ENCODE data around the gene AOPEP.

The AOPEP gene

DNA sequence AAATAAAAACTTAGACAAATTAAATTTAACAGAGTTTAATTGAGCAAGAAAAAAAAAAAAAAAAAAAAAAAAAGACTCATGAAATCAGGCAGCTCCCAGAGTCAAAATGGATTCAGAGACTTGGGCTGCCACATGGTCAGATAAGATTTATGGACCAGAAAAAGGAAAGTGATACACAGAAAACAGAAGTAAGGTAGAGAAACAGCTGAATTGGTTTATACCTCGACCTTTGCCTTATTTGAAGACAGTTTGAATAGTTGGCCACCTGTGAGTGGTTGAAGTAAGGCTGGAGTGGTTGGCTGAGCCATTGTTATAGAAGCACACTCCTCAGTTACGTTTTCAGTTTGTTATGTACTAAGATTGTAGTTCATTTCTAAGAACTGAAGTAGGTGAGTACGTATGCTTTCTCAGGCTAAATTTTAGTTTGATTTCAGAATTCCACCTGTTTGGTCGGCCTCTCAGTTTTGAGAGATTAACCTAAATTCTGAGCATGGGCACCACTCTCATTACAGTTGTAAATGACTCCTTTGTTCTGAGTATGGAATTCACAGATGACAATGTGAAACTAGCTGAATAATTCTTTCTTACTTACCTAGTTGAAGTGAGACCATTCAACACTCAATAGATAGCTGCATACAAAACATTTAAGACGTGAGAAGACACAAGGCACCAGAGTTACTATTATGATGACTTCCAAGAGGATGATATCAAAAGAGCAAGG, 149.0 kb downstream of the AOPEP start:
- DNase-seq: no peak

DNA sequence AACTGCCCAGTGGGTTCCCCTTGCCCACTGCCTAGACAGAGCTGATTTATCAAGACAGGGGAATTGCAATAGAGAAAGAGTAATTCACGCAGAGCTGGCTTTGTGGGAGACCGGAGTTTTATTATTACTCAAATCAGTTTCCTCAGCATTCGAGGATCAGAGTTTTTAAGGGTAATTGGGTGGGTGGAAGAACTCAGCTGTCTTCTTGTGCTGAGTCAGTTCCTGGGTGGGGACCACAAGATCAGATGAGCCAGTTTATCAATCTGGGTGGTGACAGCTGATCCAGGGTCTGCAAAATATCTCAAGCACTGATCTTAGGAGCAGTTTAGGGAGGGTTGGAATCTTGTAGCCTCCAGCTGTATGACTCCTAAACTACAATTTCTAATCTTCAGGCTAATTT, 152.3 kb downstream of the AOPEP start:
- DNase-seq: peak; percentile 64

DNA sequence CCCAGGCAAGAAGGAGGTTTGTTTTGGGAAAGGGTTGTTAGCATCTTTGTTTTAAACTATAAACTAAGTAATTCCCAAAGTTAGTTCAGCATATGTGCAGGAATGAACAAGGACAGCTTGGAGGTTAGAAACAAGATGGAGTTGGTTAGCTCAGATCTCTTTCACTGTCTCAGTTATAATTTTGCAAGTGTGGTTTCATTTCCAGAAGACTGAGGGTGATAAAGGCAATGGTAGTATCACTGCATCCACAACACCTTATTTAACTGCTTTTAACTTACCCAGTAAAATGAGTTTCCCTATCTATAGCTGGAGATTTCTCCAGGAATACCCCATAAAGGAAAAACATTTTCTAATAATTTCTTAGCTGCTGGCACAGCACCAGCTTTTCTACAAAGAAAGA, 152.7 kb downstream of the AOPEP start:
- no peak for DNase-seq

DNA sequence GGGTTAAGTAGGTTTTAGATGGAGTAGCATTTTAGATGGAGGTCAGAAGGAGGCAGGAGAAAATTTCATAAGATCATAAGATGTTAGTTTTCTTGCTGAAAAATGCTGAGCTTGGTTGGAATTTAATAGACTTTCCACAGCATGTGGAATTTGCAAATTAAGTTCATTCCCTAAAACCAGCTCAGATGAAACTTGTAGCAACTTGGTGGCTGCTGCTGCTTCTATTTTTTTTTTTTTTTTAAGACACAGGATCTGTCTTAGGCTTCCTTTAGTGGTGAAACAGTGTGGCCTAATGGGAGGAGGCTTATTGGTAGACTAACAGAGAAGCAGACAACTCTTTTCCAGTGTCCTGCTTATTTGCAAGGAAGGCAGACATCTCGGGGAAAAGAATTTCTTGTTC, 154.5 kb downstream of the AOPEP start:
- DNase-seq: no peak

DNA sequence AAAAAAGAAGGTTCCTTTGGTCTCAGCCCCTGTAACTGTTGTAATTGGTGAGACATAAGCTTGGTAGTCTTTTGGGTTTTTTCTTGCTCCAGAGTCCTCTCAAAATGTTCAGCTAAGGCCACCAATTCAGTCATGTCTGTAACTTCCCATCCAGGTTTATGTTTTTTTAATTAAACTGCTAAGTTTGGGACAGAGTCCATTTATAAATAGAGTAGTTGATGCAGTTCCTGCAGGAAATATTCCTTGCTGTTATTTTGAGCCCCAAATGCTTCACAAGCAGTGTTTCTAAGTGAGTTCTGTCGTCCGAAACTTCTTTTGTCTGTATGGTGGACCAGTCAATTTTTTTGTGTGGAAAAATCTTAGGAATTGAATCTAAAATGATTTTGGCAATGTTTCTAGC, 155.0 kb downstream of the AOPEP start:
- DNase-seq: no peak

DNA sequence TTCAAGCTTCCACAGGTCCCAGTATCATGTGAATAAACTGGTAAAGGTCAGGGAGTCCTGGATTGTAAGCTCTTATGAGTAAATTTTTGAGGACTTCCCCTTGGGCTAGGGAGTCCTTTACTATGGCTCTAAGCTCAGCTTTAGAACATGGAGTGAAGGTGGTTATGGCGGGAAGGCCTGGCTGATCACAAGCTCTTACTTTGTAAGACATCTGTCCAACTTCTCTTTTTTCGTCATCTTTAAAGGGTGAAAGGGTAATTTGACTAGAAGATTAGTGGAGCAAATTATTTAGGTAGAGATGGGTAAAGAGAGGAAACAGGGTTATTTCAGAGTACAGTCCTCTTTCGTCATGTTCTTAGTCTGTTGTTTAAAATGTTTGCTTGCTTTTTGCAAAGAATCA, 155.4 kb downstream of the AOPEP start:
- no peak for DNase-seq

DNA sequence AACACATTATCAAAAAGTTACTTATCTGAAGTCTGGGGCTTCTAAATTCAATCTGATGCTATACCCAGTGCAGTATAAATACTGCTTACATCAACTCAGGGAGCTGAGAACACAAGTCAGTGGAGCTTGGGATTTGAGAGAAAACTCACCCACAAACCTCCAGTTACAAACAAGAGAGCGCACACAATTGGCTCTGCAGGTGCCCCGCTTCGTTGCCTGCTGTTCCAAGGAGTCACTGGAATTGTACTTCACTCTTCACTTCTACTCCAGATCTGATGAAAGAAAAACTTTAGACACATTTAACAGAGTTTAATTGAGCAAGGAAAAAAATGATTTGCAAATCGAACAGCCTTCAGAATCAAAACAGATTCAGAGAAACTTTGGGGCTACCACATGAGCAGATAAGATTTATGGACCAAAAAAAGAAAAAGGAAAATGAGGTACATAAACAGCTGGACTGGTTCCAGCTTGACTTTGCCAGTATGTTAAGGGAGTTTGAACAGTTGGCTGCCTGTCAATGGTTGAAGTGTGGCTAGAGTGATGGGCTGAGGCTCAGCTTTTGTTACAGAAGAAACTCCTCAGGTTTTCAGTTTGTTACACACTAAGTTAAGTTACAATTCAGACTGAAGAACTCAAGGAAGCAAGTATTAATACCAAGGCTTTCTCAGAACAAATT, 156.6 kb downstream of the AOPEP start:
- DNase-seq: no peak

DNA sequence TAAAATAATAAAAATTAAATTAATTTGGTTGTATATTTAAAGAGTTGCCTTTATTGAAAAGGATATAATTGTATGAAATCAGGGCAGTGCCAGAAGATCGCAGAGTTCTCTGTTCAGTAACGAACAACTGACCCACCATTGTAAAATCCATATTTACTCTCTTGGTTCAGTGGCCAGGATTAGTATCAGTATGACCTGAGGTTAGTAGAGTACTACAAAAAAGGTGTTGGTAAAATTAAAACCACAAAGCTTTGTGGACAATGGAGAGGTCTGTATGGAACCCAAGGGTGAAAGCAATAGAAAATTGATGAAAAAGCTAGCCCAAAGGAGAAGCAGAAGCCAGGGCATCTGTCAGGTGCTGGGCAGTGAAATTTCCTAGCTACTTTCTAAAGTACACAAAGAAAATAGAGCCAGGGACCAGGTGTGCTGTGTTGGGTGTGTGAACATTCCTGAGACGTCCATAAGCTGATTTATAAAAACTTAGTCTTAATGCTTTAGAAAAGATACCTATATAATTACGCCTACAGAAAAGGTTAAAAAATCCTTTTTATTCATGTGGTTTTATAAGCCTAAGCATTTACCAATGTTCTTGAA, 159.5 kb downstream of the AOPEP start:
- DNase-seq: no peak

DNA sequence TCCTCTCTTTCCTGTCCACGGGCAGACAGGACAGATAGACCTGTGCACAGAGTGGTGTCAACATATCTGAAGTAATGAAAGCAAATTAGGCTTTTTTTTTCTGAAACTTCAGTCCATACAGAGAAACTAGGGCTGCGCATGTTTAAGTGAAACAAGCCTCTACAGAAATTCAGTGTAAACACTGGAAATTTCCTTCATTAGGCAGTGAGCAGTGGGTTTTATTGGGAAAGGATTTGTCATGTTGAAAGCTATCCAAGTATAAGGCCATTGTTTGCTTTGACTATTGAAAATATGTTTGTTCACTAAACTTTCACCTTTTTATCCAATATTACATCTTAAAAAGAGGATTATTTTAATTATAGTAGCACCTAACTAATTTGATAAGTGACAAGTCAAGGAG, 161.2 kb downstream of the AOPEP start:
- no peak for DNase-seq

DNA sequence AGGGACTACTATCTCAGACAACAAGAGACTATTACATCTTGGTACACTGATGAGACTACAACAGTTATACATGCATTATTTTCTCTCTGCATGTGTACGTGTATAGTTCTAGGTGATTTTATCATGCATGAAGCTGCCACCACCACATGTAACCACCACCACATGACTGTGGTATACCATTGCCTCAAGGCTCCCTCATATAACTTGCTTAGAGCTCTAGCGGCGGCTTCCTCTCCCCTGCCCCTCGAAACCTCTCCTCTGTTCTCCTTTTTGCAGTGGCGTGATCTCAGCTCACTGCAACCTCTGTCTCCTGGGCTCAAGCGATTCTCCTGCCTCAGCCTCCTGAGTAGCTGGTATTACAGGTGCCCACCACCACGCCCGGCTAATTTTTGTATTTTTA, 162.3 kb downstream of the AOPEP start:
- no peak for DNase-seq

DNA sequence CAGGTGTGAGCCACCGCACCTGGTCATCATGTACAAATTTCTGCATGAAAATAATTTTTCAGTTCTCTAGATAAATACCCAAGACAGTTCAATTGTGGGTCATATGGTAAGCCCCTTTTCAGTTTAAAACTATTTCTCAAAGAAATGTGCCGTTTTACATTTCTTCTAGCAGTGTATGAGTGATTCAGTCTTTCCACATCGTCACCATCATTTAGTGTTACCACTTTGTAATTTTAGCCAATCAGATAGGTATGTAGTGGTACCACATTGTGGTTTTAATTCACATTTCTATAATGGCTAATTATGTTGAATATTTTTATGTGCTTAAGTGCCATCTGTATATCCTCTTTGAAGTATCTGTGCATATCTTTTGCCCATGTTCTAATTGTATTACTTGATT, 163.1 kb downstream of the AOPEP start:
- no peak for DNase-seq

DNA sequence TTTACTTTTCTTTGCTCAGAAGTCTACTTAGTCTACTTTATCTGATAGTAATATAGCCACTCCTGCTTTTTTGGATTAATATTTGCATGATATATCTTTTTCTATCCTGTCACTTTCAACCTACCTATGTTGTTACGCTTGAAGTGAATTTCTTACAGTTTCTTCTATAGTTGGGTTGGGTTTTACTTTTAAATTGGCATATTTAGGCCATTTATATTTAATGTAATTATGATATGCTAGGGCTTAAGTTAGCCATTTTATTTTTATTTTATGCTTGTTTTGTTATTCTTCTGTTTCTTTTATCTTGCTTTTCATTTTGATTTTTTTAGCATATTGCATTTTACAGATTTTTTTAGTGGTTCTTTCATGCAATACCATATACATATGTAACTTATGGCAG, 164.7 kb downstream of the AOPEP start:
- no peak for DNase-seq

DNA sequence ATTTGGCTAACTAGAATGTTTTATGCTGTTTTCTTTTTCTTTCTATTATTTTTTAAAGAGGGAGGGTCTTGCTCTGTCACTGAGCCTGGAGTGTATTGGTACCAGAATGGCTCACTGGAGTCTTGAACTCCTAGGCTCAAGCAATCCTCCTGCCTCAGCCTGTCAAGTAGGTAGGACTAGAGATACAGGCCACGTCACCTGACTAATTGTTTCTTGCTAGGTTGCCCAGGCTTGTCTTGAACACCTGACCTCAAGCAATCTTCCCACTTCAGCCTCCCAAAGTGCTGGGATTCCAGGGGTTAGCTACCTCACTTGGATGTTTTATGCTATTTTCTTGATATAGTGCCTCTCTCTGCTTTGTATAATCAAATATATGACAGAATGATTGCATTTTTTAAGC, 166.2 kb downstream of the AOPEP start:
- DNase-seq: no peak

DNA sequence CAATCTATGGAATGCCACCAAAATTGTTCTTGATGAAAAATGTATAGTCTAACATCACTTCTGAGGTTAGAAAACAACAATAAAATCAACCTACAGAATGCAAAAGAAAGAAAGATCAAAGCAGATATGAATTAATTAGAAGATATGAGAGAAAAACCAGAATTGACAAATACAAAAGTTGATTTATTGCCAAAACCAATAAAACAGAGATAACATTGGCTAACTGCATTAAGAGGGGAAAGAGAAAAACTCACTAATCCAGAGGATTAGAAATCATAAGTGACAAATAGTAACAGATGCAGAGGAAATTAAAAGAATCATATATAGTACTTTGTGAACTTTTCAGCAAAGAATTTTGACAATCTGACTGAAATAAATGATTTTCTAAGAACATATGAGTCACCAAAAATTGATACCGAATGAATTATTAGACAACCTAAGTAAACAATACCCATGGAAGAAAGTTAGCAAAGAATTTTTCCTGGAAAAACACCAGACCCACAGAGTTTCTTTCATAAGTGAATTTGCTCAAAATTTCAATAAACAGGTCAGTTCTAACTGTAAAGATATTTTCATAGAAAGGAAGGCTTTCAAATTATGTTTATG, 167.7 kb downstream of the AOPEP start:
- no peak for DNase-seq

DNA sequence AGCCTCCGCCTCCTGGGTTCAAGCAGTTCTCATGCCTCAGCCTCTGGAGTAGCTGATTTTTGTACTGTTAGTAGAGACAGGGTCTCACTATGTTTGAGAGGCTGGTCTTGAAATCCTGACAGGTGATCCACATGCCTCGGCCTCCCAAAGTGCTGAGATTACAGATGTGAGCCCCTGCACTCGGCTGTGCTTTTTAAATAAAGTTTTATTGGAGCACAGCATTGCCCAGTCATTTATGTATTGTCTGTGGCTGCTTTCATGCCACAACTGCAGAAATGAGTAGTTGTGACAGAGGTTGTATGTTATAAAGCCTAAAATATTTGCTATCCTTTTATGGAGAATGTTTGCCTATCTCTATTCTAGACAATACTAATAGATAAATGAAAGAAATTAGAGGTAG, 169.2 kb downstream of the AOPEP start:
- DNase-seq: no peak

DNA sequence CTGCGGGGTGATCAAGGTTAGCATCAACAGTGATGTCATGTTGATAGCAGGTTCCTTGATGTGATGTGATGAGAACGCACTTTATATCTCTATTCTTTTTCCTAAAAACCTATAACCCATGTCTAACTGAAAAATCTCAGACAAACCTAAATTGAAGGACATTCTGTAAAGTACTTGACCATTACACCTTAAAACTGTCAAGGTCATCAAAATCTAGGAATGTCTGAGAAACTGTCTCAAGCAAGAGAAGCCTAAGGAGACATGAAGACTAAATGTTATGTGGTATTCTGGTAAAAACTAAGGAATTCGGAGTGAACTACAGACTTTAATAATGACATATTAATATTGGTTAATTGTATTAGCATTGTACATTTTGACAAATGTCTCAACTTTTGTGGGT, 170.0 kb downstream of the AOPEP start:
- no peak for DNase-seq

DNA sequence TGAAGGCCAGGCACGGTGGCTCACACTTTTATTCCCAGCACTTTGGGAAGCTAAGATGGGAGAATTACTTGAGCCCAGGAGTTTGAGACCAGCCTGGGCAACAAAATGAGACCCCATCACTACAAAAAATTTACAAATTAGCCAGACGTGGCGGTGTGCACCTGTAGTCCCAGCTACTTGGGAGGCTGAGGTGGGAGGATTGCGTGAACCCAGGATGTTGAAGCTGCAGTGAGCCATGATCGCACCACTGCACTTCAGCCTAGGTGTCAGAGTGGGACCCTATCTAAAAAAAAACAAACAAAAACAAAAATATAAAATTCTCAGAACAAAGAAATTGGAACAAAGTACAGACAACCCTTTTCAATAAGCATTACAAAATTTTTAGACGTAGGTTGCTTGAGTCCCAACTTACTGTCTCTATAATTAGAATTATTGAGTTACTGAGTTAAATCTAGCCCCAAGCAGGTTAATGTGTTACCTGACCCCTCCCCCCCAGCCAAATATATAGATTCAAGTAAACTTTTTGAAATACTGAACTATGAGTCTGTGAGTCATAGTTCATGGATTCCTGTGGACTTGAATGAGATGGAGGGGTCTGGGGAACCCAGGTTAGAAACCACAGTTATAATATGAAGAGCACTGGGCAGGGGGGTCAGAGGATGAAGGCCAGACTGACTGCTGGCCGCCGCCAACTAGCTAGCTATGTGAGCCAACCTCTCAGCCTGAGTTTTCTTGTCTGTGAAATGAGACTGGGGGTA, 173.1 kb downstream of the AOPEP start:
- peak; percentile 21 for DNase-seq

DNA sequence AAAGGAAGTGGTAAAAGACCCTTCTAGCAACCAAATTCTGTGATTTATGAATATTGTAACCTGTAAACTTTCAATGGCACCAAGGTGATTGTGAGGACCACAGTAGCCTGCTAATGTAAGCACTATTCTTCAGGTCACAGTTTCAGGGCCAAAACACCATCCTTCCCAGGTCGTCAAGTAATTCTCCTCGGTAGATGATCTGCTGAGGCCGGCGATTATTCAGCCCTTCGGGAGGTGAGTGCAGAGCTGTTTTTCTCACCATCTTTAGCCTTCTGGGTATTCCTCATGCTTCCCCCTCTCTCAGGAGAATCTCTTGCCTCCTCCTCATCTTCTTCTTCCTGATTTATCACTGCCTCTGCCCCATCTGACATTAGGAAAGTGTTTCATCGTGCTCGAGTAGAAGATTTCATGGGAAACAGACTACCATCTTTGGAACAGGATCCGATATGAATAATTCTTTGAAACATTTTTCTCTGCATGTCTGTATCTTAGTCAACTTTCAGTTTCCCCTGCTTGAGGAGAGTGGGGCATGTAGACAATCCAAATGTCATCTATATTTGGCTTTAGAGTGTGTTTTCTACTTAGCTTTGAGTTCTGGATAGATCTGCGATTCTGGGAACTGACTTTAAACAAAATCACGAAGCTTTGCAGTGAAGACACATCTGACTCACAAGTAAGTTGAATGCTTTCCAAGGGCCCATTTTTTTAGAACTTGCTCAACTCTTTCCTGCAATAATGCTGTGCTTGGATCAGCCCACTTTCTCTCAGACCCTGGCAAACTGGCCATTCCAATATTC, 173.9 kb downstream of the AOPEP start:
- DNase-seq: peak; percentile 91

DNA sequence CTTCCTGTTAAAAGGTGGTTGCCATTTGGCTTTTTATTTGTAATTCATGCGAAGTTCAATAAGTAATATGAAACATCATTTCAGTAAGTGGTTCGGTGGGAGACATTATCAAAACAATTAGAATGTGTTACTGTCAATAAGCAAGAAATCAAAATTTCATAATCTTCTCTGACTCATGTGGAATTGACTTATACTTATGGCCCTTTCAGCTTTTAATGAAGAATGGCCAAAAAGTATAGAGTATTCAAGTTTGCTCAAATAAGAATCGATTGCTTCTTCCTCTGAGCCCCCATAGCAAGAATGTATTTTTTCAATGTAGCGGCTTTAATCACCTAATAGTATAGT, 174.5 kb downstream of the AOPEP start:
- DNase-seq: no peak

DNA sequence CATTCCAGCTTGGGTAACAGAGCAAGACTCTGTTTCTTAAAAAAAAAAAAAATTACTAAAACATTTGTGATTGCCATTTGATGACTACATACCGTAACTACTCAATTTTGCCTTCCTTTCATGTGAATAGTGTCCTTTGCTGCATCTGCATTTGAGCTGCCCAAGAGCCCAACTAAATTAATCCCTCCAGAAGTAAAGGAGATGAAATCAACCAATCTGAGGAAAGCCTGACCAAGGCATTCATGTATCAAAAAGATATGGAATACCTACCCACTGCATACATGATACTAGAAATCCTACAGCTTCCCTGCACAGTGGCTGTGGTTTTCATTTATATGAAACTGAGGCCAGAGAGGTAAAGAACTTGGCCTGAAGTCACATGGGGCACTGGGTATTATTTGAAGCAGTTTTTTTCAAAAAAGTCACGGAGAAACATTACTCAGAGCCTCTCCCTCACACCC, 177.5 kb downstream of the AOPEP start:
- DNase-seq: peak; percentile 84

DNA sequence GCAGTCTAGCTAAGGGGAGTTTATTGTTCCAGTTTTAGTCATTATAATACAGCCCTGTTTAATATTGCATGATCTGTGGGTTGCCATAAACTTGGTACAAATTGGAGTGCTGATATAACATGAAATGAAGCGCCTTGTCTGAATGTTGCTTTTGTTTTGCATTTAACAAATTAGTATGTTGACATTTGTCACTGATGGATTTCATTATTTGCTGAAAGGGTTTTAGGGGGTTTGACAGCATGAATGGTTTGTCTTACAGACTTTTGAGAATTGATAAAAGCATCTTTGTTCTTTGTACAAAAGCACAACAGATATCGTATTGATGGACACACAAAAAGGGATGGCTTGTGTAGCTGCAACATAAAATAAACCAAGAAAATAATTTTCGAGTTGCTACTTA, 178.3 kb downstream of the AOPEP start:
- DNase-seq: no peak

DNA sequence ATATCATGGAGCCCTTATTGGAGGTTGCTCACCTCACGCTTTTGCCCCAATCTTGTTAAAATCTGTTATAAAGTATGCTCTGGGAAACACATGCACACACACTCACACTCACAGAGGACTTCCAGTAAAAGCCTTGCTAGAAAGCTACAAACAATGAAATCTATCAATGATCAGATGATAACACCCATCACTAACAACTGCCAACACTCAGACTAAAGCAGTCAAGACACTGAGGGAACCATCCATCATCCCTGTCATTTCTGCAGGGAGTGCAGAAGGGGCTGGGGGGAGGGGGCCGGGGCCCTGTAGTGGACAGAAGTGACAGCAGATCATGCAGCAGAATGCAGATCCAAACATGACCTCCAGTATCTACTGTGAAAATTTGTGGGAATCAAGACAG, 179.1 kb downstream of the AOPEP start:
- no peak for DNase-seq

DNA sequence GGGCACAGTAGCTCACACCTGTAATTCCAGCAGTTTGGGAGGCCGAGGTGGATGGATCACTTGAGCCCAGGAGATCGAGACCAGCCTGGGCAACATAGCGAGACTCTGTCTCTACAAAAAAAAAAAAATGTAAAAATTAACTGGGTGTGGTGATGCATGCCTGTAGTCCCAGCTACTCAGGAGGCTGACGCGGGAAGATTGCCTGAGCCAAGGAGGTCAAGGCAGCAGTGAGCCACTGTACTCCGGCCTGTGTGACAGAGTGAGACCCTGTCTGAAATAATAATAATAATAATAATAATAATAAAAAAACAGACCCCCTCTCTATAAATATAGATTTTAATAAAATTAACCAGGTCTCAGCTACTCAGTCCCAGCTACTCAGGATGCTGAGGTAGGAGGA, 179.7 kb downstream of the AOPEP start:
- no peak for DNase-seq
